Liver (tissue), 3 donors: ENCODE results near the gene SEMA4G.

Experiments
- GABPA ChIP-seq, 2 donors: IDR thresholded peaks in 1 of 2; conservative IDR thresholded peaks in 1 of 2; 2 replicates each; pipeline ENCODE4 v1.6.1; 2016; ENCODE audit warnings: antibody characterized with exemption in 2 of 2, mild to moderate bottlenecking in 1 of 2, moderate library complexity in 1 of 2
- RAD21 ChIP-seq, 2 donors: IDR thresholded peaks; 2 replicates each; pipeline ENCODE4 v1.6.1; 2016; ENCODE audit warnings: antibody characterized with exemption in 2 of 2, mild to moderate bottlenecking in 2 of 2
- TF ChIP-seq, protein P1 (sequence below): fragments of 150-350 bp; IDR thresholded peaks from 2 replicates; pipeline ENCODE4 v1.5.1; 2017; ENCODE audit warnings: improper control_type of control experiment, low read depth, low read length; ENCODE audit not compliant: missing input control
- TF ChIP-seq, protein P2 (sequence below): IDR thresholded peaks from 2 replicates; pipeline ENCODE4 v1.6.1; 2016; ENCODE audit warnings: antibody characterized with exemption
- TF ChIP-seq, protein P3 (sequence below): IDR thresholded peaks from 2 replicates; pipeline ENCODE4 v1.6.1; 2016; ENCODE audit warnings: antibody characterized with exemption, mild to moderate bottlenecking
- donor health status: healthy.
- donor health status: healthy.

DNA sequence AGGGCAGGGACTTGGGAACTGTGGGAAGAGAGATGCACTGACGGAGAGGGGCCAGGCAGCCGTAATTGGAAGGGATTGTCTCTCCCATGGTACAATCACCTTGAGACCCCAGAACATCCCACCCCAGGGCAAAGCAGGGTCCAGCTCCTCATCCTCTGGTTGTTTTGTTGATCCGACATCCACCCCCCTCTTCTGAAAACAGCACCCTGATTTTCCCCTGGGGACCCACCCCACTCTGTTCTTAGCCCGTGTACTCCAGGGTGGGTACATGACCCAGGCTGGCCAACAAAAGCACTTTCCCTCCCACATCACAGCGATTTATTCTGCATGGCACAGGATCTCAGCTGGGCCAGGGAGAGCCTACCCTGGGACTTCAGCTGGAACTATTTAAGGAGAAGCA is 47.5 kb downstream of the SEMA4G start:
- TF ChIP-seq, protein P1, sequence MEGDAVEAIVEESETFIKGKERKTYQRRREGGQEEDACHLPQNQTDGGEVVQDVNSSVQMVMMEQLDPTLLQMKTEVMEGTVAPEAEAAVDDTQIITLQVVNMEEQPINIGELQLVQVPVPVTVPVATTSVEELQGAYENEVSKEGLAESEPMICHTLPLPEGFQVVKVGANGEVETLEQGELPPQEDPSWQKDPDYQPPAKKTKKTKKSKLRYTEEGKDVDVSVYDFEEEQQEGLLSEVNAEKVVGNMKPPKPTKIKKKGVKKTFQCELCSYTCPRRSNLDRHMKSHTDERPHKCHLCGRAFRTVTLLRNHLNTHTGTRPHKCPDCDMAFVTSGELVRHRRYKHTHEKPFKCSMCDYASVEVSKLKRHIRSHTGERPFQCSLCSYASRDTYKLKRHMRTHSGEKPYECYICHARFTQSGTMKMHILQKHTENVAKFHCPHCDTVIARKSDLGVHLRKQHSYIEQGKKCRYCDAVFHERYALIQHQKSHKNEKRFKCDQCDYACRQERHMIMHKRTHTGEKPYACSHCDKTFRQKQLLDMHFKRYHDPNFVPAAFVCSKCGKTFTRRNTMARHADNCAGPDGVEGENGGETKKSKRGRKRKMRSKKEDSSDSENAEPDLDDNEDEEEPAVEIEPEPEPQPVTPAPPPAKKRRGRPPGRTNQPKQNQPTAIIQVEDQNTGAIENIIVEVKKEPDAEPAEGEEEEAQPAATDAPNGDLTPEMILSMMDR, result no peak
- TF ChIP-seq GABPA (IDR thresholded peaks at IDR 0.05 in 1 of 2, conservative IDR thresholded peaks at IDR 0.05 in 1 of 2) (no peak), RAD21 (IDR thresholded peaks at IDR 0.05) (no peak)
- TF ChIP-seq, protein P2, sequence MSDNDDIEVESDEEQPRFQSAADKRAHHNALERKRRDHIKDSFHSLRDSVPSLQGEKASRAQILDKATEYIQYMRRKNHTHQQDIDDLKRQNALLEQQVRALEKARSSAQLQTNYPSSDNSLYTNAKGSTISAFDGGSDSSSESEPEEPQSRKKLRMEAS, result no peak
- TF ChIP-seq, protein P3, sequence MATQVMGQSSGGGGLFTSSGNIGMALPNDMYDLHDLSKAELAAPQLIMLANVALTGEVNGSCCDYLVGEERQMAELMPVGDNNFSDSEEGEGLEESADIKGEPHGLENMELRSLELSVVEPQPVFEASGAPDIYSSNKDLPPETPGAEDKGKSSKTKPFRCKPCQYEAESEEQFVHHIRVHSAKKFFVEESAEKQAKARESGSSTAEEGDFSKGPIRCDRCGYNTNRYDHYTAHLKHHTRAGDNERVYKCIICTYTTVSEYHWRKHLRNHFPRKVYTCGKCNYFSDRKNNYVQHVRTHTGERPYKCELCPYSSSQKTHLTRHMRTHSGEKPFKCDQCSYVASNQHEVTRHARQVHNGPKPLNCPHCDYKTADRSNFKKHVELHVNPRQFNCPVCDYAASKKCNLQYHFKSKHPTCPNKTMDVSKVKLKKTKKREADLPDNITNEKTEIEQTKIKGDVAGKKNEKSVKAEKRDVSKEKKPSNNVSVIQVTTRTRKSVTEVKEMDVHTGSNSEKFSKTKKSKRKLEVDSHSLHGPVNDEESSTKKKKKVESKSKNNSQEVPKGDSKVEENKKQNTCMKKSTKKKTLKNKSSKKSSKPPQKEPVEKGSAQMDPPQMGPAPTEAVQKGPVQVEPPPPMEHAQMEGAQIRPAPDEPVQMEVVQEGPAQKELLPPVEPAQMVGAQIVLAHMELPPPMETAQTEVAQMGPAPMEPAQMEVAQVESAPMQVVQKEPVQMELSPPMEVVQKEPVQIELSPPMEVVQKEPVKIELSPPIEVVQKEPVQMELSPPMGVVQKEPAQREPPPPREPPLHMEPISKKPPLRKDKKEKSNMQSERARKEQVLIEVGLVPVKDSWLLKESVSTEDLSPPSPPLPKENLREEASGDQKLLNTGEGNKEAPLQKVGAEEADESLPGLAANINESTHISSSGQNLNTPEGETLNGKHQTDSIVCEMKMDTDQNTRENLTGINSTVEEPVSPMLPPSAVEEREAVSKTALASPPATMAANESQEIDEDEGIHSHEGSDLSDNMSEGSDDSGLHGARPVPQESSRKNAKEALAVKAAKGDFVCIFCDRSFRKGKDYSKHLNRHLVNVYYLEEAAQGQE, result no peak
